ENCODE results near the gene TENM3. TPM values are rescaled to one million over a fixed set of nuclear protein-coding genes. Genes with fewer than 3 reads are reported as not detected.

Gene TENM3
- total and polyA plus RNA-seq, 12 donors, result 0.20 to 6.6 (median 3.5) TPM

DNA sequence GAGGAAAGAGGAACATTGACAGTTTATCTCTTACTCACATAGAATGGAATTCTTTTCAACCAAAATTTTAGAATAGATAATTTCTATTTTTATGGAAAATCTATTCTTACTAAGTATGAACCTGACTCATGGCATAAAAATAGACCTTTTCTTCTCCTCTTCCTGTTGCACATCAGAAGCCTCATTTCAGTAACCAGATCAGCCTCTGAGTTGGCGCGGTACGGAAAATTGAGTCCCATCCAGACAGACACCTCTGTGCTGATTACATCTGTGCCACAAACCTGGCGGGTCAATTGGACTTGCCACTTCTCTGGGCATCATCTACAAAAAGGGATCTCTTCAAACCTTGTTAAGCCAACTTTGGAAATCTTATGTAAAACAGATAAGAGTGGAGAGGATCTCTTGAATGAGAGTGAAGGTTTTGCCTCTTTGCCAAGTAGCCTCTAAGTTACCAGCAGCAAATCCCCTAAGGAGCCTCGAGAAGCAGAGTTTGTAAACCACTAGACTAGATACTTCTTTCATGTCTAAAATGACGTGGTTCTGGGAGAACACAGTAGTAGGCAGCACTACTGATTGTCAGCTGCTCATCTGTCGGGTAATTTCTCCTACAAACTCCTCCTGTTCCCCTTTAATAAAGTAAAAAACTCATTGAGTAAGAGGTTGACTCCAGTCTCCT lies 37.4 kb downstream of the TENM3 start:
- DNase-seq (no peak), ATAC-seq (peak in 1 of 8 donors; percentile 27)
- H3K4me1 ChIP-seq, result peaks cover 0 to 15% (median 0%) of the 10 kb centered on the region in 9 donors

DNA sequence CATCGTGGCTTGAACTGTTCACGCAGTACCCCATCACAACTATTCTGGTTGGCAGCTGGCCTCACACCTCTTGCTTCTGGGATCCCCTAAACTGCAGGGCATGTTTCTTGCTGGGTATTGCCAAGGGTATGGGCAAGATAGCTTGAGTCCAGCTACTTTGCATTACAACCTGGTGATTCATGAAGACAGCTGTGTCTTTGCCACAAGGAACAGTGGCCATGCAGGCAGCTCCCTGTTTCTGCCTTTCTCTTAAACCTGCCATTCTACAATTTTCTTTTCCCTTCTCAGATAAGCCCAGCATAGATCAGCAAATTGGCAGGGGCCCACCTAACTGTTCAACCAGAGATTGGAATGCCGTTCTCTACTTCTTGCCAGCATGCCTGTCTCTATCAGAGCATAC lies 42.8 kb downstream of the TENM3 start:
- H3K4me3 ChIP-seq, result no peak overlapping the region
- H3K27me3 ChIP-seq, result no peaks in the 10 kb centered on the region
- 80 to 86% methylated on average over 3 of the region's 3 CpGs for WGBS, 2 donors
- DNase-seq, result no peak
- no peak overlapping the region for H3K27ac ChIP-seq
- intact Hi-C loops (cut with DNase I), result no loop called here
- ATAC-seq, result no peak
- no peaks in the 10 kb centered on the region for H3K9me3 ChIP-seq
- no peaks in the 10 kb centered on the region for H3K36me3 ChIP-seq
- TF ChIP-seq, protein P1, sequence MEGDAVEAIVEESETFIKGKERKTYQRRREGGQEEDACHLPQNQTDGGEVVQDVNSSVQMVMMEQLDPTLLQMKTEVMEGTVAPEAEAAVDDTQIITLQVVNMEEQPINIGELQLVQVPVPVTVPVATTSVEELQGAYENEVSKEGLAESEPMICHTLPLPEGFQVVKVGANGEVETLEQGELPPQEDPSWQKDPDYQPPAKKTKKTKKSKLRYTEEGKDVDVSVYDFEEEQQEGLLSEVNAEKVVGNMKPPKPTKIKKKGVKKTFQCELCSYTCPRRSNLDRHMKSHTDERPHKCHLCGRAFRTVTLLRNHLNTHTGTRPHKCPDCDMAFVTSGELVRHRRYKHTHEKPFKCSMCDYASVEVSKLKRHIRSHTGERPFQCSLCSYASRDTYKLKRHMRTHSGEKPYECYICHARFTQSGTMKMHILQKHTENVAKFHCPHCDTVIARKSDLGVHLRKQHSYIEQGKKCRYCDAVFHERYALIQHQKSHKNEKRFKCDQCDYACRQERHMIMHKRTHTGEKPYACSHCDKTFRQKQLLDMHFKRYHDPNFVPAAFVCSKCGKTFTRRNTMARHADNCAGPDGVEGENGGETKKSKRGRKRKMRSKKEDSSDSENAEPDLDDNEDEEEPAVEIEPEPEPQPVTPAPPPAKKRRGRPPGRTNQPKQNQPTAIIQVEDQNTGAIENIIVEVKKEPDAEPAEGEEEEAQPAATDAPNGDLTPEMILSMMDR (IDR thresholded peaks at IDR 0.05), result no peak
- H3K4me1 ChIP-seq, result no peaks in the 10 kb centered on the region

More for the DNA sequence above, 37.4 kb downstream of the TENM3 start:
- Histone ChIP-seq H3K4me3 (no peak overlapping the region), H3K27ac (no peak overlapping the region), H3K9me3 (no peaks in the 10 kb centered on the region), H3K27me3 (no peaks in the 10 kb centered on the region), H3K36me3 (no peaks in the 10 kb centered on the region)
- intact Hi-C loops (cut with DNase I), result no loop called here
- 53 to 62% methylated on average over 7 of the region's 7 CpGs for WGBS, 2 donors
- TF ChIP-seq, protein P1 (IDR thresholded peaks at IDR 0.05), result no peak

DNA sequence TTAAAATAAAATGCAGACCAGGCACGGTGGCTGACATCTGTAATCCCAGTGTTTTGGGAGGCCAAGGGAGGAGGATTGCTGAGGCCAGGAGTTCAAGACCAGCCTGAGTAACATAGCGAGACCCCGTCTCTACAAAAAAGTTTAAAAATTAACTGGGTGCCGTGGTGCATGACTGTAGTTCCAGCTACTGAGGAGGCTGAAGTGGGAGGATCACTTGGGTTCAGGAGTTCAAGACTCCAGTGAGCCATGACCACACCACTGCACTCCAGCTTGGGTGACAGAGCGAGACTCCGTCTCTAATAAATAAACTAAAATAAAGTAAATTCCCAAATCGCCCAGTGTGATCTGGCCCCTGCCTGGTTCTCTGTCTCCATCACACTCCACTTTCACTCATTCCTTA lies 43.7 kb downstream of the TENM3 start:
- WGBS, 2 donors, result 89 to 96% methylated on average over 7 of the region's 7 CpGs
- TF ChIP-seq, protein P1 (IDR thresholded peaks at IDR 0.05), result no peak
- no peak for ATAC-seq

DNA sequence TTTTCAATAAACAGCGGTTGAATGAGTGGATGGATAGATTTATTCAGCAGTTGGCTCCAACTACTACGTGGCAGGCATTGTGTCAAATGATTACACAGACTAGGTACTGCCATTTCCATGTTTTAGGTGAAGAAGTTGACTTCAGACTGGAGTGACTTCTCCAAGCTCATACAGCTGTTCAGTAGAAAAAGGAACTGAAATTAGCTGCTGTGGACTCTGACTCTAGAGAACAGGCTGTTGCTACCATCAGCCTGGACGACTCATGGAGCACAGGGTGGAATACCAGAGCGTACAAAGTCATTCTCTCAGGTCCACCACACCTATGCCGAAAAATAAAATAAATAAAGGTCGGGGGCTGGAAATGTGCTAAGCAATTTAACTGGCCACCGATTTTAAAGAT lies 45.3 kb downstream of the TENM3 start:
- intact Hi-C loops (cut with DNase I), result no loop called here
- Histone ChIP-seq H3K27me3 (no peaks in the 10 kb centered on the region), H3K9me3 (no peaks in the 10 kb centered on the region), H3K4me3 (no peak overlapping the region), H3K27ac (no peak overlapping the region), H3K36me3 (no peaks in the 10 kb centered on the region), H3K4me1 (no peaks in the 10 kb centered on the region)
- TF ChIP-seq, protein P1 (IDR thresholded peaks at IDR 0.05), result no peak
- ATAC-seq, result no peak
- no peak for DNase-seq
- WGBS, 2 donors, result 88 to 91% methylated on average over 7 of the region's 7 CpGs

More for the DNA sequence above, 43.7 kb downstream of the TENM3 start:
- Histone ChIP-seq H3K27ac (no peak overlapping the region), H3K36me3 (no peaks in the 10 kb centered on the region), H3K4me1 (no peaks in the 10 kb centered on the region), H3K27me3 (no peaks in the 10 kb centered on the region), H3K4me3 (no peak overlapping the region), H3K9me3 (no peaks in the 10 kb centered on the region)
- intact Hi-C loops (cut with DNase I), result no loop called here
- DNase-seq, result no peak
